Psoas muscle (tissue), 8 donors: ENCODE results near the gene CFAP65. TPM values are rescaled to one million over a fixed set of nuclear protein-coding genes. Genes with fewer than 3 reads are reported as not detected.

Experiments used
- ATAC-seq, 4 donors: fragments of 200-7000 bp; cut with Tn5 transposase; one replicate each; pipeline ENCODE4 v1.9.1; 2020; ENCODE audit warnings: moderate library complexity in 3 of 4, mild to moderate bottlenecking in 2 of 4
- DNase-seq, 2 donors: peaks; one replicate each; pipeline ENCODE4 v3.0.0-alpha.2; 2020
- H3K27ac ChIP-seq: fragments of 200-600 bp; one replicate; pipeline ENCODE4 v1.8.0; 2022
- H3K27me3 ChIP-seq, 3 donors: fragments of 200-600 bp in 1 of 3; one replicate each; pipeline versions ENCODE4 v1.6.1 to v1.8.0; 2013 to 2022; ENCODE audit warnings: low read length in 2 of 3, mild to moderate bottlenecking in 2 of 3, moderate library complexity in 1 of 3; ENCODE audit not compliant: insufficient read depth in 3 of 3
- H3K36me3 ChIP-seq, 2 donors: fragments of 200-600 bp in 1 of 2; one replicate each; pipeline versions ENCODE4 v1.6.1 to v1.8.0; 2013 to 2022; ENCODE audit warnings: low read depth in 1 of 2, mild to moderate bottlenecking in 1 of 2, moderate library complexity in 1 of 2; ENCODE audit not compliant: insufficient read depth in 1 of 2
- H3K4me1 ChIP-seq: fragments of 200-600 bp; one replicate; pipeline ENCODE4 v1.8.0; 2022
- H3K4me3 ChIP-seq: fragments of 200-600 bp; one replicate; pipeline ENCODE4 v1.8.0; 2022; ENCODE audit warnings: mild to moderate bottlenecking
- H3K9me3 ChIP-seq: fragments of 200-600 bp; one replicate; pipeline ENCODE4 v1.8.0; 2022
- WGBS, 3 donors: extraction: QIAGEN DNeasy Blood & Tissue Kit; methylation state at CpG; one replicate each; pipeline versions ENCODE4 v1.1.6 to v1.1.7; 2013; 5-methylcytosine and 5-hydroxymethylcytosine counted together
- intact Hi-C, 2 donors: fragments of 100-400 bp; cut with DNase I; formaldehyde crosslinking; loops; one replicate each; pipeline versions ENCODE4 v1.11.0 to v1.14.2; 2022
- polyA plus RNA-seq, 3 donors: library from polyadenylated mRNA; stranded (reverse); fragments of 200-250 nt; gene quantifications; one replicate each; pipeline ENCODE4 v1.2.3, GENCODE V29; 2013
- total RNA-seq, 4 donors: library from RNA; stranded (reverse); fragmentation: NEBNext Ultra II Directional in 2 of 4; extraction: Animal tissue kit (Norgen Biotek cat#: 25700) in 2 of 4; gene quantifications; one replicate each; pipeline versions ENCODE4 v1.2.1 to v1.2.4, GENCODE V29; 2021 to 2023
- TF ChIP-seq, protein P1 (sequence below): fragments of 200-600 bp; IDR thresholded peaks from one replicate; pipeline ENCODE4 v1.8.0; 2022; ENCODE audit warnings: antibody characterized with exemption
- donor health status: healthy with polysubstance abuse.
- donor health status: DM: no; HTN: no; CAD: no; lungs with moderate emphysema.
- donor health status: Bipolar disorder and iron deficiency.
- donor health status: healthy.
- donor health status: DM: yes; HTN: yes; CAD: no.
- donor health status: DM: no; HTN: no; CAD: no.
- donor health status: DM: no; HTN: no; CAD: no.
- donor health status: DM: yes; HTN: yes; CAD: no.

CFAP65 gene
- total and polyA plus RNA-seq, 7 donors: not detected

DNA sequence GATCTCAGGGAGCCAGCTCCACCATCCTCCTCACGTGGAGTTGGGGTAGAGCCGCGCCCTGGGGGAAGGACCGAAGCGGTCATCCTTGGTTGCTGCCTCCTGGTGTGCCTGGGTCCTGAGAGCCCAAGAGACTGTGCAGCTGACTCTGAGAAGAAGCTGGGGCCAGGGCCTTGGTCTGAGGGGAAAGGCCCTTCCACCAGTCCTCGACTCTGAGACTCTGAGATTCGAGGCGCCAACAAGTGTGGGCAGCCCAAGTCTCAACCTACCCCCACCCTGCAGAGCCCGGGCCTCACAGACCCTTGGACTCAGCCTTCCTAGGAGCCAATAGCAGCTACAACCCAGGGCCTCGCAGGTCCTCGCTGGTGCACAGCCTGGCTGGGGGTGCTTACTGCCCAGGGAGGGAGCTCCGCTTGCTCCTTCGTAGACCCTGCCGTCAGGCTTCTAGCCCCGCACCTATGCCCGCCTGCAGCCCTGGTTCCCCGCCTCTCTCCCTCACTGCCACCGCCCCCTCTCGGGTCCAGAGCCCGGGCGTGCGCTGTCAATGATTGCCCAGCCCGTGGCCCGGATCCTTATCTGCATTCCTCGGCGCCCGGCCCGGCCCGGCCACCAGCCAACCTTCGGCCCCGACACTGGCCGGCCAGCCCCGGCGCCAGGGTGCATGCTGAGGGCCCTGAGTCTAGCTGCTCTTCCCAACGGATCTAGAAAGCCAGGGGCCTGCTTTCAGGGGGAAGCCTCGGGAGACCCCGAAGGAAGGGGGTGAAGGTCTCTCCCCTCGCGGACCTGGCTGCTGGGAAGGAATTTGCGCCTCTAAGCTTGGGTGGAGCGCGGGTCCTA is 17.4 kb upstream of the CFAP65 start:
- DNase-seq: peak; percentile 55 to 71
- intact Hi-C loops: loop anchor here (1.0 to 10.0 kb wide), 4 partner anchors 60 to 246 kb away; partner anchors contain the start of gene PTPRN (in 2 of the 2)
- peak; percentile 38 to 80 (median 72) for ATAC-seq

DNA sequence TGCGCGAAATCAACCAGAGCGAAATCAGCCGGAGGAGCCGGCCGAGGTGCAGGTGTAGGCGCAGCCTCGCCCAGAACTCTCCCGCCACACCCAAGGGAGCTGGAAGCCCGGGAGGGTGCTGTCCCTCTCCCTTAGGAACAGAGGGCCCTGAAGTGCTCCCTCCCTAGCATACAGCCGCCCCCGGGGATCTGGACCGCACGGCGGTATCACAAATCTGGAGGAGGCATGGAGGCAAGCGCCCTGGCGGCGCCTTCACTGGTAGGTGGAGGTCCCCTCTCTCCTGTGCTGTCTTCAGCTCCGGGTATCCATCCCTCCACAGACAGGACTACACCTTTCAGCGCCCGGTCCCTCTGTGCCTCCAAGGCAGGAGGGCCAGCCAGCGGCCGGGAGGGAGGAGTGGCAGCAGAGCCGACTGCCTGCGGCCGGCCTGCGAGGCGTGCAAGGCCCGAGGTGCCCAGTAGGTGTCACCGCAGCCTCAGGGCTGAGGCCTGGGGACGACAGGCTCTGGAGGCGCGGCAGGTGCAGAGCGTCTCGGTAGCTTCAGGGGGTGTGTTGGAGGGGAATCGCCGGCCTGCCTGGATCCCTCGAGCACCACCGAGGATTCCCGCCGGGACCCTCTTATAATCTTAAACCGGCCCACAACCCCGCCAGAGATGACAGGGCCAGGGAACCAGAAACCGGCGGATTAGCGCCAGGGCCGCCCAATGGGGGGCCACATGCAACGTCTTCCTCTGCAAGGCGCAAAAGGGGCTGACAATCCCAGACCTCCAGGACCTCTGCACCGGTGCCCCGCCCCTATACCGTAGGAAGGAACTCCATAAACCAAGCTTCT is 16.6 kb upstream of the CFAP65 start:
- Histone ChIP-seq H3K36me3 (no peaks in the 10 kb centered on the region), H3K27ac (no peak overlapping the region)

More for the DNA sequence above, 17.4 kb upstream of the CFAP65 start:
- TF ChIP-seq, protein P1, sequence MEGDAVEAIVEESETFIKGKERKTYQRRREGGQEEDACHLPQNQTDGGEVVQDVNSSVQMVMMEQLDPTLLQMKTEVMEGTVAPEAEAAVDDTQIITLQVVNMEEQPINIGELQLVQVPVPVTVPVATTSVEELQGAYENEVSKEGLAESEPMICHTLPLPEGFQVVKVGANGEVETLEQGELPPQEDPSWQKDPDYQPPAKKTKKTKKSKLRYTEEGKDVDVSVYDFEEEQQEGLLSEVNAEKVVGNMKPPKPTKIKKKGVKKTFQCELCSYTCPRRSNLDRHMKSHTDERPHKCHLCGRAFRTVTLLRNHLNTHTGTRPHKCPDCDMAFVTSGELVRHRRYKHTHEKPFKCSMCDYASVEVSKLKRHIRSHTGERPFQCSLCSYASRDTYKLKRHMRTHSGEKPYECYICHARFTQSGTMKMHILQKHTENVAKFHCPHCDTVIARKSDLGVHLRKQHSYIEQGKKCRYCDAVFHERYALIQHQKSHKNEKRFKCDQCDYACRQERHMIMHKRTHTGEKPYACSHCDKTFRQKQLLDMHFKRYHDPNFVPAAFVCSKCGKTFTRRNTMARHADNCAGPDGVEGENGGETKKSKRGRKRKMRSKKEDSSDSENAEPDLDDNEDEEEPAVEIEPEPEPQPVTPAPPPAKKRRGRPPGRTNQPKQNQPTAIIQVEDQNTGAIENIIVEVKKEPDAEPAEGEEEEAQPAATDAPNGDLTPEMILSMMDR: no peak
- Histone ChIP-seq H3K27me3 (peaks cover 0 to 96% (median 23%) of the 10 kb centered on the region in 3 donors), H3K36me3 (no peaks in the 10 kb centered on the region), H3K4me1 (peaks cover 28% of the 10 kb centered on the region), H3K4me3 (peak overlapping the region; percentile 47), H3K27ac (no peak overlapping the region), H3K9me3 (no peaks in the 10 kb centered on the region)
- 6 to 8% (median 7%) methylated on average over 40 to 42 of the region's 42 CpGs for WGBS, 3 donors

DNA sequence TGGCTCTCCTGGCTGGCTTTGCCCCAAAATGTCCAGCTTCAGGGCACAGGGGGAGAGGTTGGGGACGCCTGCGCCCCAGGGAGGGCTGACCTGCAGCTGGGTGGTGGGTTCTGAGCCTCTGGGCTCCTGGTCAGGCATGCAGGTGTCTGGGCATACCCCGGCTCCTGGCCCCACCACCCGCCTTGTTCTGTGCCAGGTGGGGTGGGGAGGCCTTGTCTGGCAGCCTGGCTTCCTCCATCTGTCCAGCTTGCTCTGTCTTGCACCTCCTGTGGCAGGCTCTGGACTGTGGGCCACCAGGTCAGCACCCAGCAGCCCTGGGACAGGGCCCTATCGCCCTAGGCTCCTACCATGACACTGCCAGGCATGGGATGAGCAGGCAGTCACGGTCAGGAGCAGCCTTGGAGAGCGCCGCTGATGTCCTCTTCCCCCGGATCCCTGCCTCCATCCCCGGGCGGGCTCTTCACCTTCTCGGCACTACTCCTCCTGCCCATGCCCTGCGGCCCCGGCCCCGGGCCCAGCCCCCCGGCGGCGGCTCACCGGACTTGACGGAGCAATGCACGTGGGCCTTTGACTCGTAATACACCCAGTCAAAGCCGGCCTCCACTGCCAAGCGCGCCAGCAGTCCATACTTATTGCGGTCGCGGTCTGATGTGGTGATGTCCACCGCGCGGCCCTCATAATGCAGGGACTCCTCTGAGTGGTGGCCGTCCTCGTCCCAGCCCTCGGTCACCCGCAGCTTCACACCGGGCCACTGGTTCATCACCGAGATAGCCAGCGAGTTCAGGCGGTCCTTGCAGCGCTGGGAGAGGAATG is 15.8 kb upstream of the CFAP65 start:
- Histone ChIP-seq H3K27me3 (peaks cover 0 to 80% (median 24%) of the 10 kb centered on the region in 3 donors), H3K9me3 (no peaks in the 10 kb centered on the region), H3K27ac (no peak overlapping the region), H3K4me3 (peak overlapping the region; percentile 19), H3K4me1 (peaks cover 28% of the 10 kb centered on the region), H3K36me3 (no peaks in the 10 kb centered on the region)
- WGBS, 3 donors: 11 to 15% (median 12%) methylated on average over 31 to 40 of the region's 40 CpGs
- ATAC-seq (no peak), DNase-seq (no peak)
- TF ChIP-seq, protein P1: no peak
- intact Hi-C loops: loop anchor here (10.0 kb wide), 1 partner anchor 248 kb away; the partner anchor contains the start of gene PTPRN (in 2 of the 2)

More for the DNA sequence above, 16.6 kb upstream of the CFAP65 start:
- H3K9me3 ChIP-seq: no peaks in the 10 kb centered on the region
- peaks cover 0 to 88% (median 23%) of the 10 kb centered on the region in 3 donors for H3K27me3 ChIP-seq
- TF ChIP-seq, protein P1: peak; percentile 95
- peak overlapping the region; percentile 19 for H3K4me3 ChIP-seq
- peak; percentile 92 to 97 (median 96) for ATAC-seq
- WGBS, 3 donors: 2 to 3% (median 2%) methylated on average over 40 to 52 of the region's 52 CpGs
- peaks cover 28% of the 10 kb centered on the region for H3K4me1 ChIP-seq
- intact Hi-C loops: loop anchor here (1.0 to 10.0 kb wide), 4 partner anchors 61 to 247 kb away; partner anchors contain the start of gene PTPRN (in 2 of the 2)
- peak; percentile 72 to 86 for DNase-seq

DNA sequence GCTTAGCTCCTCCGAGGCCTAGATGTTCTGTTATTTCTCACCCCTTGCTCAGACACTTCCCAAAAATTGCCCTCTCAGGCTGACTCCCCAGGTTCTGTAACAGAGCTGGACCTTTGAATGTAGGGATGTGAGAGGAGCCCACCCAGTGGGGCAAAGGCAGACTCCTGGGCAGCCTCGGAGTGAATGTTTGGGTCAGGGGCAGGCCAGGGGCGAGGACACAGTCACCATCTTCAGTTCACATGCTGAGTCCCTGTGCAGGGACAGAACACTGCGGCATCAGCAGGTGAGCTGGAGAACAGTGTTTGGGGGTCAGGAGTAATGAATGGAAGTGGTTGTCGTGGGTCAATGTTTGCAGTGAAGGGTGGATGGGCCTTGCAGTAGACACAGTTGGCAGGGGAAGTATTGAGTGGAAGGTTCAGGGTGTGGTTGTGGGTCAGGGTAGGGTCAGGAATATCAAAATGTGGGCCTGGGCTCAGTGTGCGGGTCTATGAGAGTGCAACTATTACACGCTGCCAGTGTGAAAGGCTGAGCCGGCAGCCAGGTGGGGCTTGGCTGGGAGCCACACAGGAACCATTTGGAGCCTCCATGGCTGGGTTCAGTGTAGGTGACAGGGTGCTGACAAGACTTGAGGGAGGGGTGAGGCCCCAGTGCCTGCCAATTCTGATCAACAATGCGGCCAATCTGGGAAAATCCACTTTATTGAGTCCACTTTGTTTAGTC is 15.0 kb upstream of the CFAP65 start:
- no peak for ATAC-seq
- Histone ChIP-seq H3K36me3 (no peaks in the 10 kb centered on the region), H3K9me3 (no peaks in the 10 kb centered on the region), H3K4me1 (peaks cover 28% of the 10 kb centered on the region), H3K4me3 (no peak overlapping the region), H3K27me3 (peaks cover 0 to 72% (median 22%) of the 10 kb centered on the region in 3 donors), H3K27ac (no peak overlapping the region)
- DNase-seq: no peak
- TF ChIP-seq, protein P1: no peak
- intact Hi-C loops: loop anchor here (10.0 kb wide), 1 partner anchor 248 kb away; the partner anchor contains the start of gene PTPRN (in 2 of the 2)
- 66 to 75% (median 71%) methylated on average over 9 of the region's 9 CpGs for WGBS, 3 donors
